ENCODE measurements around the gene WDR64.

WDR64 gene

DNA sequence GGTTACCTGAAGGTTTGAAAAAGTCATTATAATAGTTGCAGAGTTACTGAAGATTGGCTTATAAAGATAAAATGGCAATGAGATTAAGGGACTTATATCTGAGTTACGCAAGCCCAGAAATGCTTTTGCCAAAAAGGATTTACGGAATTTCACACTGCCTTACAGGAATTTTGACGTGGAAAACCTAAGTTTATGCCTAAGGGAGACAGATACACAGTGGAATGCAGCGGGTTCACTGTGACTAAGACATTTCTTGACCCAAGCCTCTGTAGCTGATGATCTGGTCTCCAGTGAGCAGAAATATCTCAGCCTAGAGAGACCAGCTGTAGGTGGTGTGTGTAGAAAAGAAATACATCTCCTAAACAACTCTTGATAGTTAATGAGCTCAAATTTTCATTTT, 185.8 kb downstream of the WDR64 start:
- TF ChIP-seq, protein P1, sequence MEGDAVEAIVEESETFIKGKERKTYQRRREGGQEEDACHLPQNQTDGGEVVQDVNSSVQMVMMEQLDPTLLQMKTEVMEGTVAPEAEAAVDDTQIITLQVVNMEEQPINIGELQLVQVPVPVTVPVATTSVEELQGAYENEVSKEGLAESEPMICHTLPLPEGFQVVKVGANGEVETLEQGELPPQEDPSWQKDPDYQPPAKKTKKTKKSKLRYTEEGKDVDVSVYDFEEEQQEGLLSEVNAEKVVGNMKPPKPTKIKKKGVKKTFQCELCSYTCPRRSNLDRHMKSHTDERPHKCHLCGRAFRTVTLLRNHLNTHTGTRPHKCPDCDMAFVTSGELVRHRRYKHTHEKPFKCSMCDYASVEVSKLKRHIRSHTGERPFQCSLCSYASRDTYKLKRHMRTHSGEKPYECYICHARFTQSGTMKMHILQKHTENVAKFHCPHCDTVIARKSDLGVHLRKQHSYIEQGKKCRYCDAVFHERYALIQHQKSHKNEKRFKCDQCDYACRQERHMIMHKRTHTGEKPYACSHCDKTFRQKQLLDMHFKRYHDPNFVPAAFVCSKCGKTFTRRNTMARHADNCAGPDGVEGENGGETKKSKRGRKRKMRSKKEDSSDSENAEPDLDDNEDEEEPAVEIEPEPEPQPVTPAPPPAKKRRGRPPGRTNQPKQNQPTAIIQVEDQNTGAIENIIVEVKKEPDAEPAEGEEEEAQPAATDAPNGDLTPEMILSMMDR (IDR thresholded peaks at IDR 0.05; ENCODE audit: low read depth, low read length) = no peak
- no peak overlapping the region for H3K4me3 ChIP-seq (ENCODE audit: low read depth, low read length)

DNA sequence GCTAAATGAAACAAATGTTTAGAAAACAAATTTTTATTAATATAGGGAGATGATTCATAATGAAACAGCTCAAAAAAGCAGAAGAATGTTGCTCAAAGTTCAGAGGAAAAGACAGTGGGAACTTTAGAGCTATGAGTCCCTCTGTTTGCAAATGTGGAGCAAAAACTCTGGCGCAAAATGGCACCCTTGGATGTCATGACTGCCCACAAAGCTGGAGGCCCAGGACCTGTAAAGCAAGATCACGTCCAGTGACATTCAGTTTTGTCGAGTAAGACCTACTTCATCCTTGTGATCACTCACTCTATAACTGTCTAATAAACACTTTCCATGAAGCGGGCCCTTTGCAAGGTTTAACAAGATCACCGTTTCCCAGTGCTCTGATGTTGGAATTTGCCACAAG, 186.8 kb downstream of the WDR64 start:
- TF ChIP-seq, protein P1 (IDR thresholded peaks at IDR 0.05; ENCODE audit: low read depth, low read length) = no peak
- H3K4me3 ChIP-seq (ENCODE audit: low read depth, low read length) = no peak overlapping the region

DNA sequence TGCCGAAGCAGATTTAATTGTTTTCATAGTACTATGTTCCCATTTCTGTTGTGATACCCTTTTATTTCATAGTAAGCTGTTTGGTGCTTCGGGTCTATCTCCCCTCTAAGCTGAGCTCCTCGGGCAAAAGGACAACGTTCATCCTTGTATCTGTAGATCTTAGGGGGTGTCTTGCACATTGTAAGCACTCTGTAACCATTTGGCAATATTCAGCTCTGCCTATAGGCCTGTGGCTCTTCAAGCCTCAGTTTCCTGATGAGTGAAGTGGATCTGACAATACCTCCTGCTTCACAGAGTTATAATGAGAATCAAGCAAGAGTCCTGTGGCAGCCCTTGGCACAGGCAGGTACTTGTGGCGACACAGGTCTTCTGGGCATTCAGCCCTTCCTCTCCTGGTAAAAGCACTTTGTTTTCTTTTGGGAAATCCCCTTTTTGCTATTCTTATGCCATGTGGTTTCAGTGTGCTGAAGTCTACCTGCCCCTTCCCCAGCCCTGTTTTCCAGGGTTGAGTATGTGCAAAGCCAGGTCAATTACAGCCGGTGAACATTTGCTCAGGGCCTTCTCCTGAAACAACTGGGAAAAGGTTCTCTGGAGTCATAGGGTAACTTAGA, 187.4 kb downstream of the WDR64 start:
- H3K4me3 ChIP-seq (ENCODE audit: low read depth, low read length) = no peak overlapping the region
- TF ChIP-seq, protein P1 (IDR thresholded peaks at IDR 0.05; ENCODE audit: low read depth, low read length) = no peak

DNA sequence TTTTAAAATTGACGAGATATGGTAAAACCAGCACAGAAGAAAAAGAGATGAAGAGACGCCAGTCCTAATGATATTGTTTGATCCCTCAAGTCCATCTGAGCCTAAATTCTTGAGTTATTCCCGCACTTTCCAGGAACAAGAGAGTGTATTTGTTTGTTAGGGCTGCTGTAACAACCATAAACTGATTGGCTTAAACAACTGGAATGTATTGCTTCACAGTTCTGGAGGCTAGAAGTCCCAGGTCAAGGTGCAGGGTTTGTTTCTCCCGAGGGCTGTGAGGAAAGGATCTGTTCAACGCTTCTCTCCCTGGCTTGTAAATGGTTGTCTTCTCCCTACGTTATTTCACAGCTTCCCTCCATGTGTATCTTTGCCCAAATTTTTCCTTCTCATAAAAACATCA, 188.1 kb downstream of the WDR64 start:
- TF ChIP-seq, protein P1 (IDR thresholded peaks at IDR 0.05; ENCODE audit: low read depth, low read length) = no peak
- H3K4me3 ChIP-seq (ENCODE audit: low read depth, low read length) = no peak overlapping the region

DNA sequence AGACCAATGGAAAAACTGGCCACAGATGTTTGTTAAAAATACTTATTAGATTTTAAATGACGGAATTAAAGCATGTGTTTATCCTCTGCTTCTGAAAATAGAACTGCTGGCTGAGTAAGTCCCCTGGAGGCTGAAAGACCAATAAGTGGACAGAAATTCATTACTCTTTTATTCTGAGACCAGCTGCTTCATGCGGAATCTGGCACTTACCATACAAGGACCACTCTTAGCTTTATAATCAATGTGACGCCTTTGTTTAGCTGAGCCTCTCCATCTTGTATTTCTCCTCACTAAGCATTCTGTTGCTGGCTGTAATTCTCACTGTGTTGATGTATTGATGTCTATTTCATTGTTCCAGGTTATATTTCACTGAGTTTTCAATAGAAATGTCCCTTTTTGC, 189.6 kb downstream of the WDR64 start:
- TF ChIP-seq, protein P1 (IDR thresholded peaks at IDR 0.05; ENCODE audit: low read depth, low read length) = no peak

DNA sequence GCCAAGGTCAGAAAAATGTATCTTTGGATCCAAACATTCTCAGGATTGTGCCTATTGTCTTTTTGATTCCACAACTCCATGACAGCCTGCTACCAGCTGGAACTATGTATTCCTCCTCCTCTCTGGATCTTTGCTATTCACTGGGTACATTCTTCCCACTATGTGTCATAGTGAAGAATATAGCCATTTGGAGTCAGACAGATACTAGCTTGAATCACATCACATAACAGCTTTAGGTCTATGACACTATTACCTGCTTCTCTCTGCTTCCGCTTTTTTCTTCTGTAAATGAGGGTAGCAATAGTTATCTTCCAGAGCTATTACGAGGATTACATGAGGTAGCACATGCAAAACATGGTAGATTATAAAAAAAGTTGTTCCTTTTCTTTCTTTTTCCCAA, 190.5 kb downstream of the WDR64 start:
- no peak overlapping the region for H3K4me3 ChIP-seq (ENCODE audit: low read depth, low read length)
- TF ChIP-seq, protein P1 (IDR thresholded peaks at IDR 0.05; ENCODE audit: low read depth, low read length) = no peak

More for the DNA sequence above, 189.6 kb downstream of the WDR64 start:
- no peak overlapping the region for H3K4me3 ChIP-seq (ENCODE audit: low read depth, low read length)

DNA sequence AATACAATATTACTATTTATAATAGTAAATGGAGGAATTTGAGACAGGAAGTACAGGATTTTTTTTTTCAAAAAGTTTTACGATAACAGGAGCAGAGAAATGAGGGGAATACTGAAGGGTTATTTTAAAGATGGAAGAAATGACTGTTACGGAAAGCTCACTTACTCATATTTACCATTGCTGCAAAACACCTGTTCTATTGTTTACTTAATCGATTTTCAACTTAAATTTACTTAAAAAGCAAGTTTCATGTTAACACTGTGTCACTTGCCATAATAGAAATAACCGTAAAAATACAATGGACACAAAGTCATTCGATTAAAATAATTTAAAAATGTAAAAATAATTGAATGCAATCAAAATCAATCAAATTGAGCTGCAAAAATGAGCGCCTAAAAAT, 192.5 kb downstream of the WDR64 start:
- H3K4me3 ChIP-seq (ENCODE audit: low read depth, low read length) = no peak overlapping the region
- TF ChIP-seq, protein P1 (IDR thresholded peaks at IDR 0.05; ENCODE audit: low read depth, low read length) = no peak
